Measurements from ENCODE around the gene TBC1D10A.
A peak's percentile ranks its signal among the peaks of the same experiment; 100 is the strongest.

TBC1D10A gene

DNA sequence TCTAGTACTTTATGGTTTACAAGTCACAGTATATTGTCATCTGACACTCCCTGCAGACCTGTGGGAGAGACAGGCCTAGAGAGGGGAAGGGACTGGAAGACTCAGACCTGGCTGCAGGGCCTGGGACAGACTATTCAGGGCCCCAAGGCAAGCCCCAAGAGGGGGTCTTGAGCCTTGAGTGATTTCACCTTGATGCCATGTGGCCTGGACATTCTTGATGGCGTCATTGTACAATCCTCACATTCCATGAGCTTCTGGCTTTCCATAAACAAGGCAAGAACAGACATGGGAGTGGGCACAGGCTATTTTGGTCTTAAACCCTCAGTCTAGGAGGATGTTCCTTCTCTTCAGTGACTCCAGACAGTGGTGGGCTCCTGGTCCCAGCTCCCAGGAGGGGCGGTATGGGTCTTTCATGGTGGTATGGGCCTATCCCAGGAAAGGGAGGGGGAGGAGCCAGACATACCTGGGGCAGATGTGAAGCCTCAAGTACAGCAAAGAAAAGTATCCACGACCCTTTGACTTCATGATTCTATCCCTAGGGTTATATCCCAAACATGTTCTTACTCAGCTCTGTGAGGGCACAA, 1.8 kb upstream of the TBC1D10A start:
- DNase-seq (ENCODE audit: low read depth in 2 of 2): no peak

DNA sequence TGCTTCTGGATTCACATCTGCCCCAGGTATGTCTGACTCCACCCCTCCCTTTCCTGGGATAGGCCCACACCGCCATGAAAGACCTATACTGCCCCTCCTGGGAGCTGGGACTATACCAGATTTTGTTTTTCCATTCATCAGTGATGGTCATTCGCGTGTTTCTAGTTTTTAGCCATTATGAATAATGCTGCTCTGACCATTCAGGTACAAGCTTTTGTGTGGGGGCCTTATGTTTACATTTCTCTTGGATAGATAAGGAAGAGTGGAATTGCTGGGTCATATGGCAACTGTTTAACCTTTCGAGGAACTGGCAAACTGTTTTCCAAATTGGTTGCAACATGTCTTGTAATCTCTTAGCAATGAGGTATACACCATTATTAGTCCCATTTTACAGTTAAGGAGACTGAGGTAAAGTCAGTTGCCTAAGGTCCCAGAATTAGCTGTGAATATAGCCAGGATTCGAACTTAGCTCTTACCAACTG, 1.2 kb upstream of the TBC1D10A start:
- TF ChIP-seq, protein P1, sequence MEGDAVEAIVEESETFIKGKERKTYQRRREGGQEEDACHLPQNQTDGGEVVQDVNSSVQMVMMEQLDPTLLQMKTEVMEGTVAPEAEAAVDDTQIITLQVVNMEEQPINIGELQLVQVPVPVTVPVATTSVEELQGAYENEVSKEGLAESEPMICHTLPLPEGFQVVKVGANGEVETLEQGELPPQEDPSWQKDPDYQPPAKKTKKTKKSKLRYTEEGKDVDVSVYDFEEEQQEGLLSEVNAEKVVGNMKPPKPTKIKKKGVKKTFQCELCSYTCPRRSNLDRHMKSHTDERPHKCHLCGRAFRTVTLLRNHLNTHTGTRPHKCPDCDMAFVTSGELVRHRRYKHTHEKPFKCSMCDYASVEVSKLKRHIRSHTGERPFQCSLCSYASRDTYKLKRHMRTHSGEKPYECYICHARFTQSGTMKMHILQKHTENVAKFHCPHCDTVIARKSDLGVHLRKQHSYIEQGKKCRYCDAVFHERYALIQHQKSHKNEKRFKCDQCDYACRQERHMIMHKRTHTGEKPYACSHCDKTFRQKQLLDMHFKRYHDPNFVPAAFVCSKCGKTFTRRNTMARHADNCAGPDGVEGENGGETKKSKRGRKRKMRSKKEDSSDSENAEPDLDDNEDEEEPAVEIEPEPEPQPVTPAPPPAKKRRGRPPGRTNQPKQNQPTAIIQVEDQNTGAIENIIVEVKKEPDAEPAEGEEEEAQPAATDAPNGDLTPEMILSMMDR (IDR thresholded peaks at IDR 0.05; ENCODE audit: low read depth, low read length): no peak
- DNase-seq (ENCODE audit: low read depth in 2 of 2): no peak
- H3K4me3 ChIP-seq (replicated peaks in 1 of 2; ENCODE audit: low read depth in 2 of 2, low read length in 2 of 2): no peak overlapping the region

More for the DNA sequence above, 1.8 kb upstream of the TBC1D10A start:
- H3K4me3 ChIP-seq (replicated peaks in 1 of 2; ENCODE audit: low read depth in 2 of 2, low read length in 2 of 2): no peak overlapping the region
- TF ChIP-seq, protein P1 (IDR thresholded peaks at IDR 0.05; ENCODE audit: low read depth, low read length): no peak

DNA sequence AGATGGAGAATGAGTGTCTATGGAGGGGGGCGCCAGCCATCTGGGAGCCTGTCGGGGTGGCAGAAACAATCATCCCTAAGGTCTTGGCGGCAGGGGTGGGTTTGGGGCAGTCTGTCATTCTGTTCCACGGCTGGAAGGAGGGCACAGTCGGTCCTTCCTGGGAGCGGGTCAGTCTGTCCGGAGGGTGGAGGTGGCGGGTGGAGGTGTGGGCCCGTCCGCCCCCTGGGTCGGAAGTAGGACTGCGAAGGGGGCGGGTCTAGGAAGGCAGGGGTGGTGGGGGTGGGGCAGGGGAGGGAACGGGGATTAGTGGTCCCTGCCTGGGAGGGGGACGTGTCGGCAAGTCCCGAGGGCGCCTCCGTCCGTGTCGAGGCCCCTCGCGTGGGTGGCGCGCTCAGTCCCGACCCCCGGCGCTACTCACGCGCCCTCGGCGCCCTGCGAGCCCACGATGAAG, 461 bp downstream of the TBC1D10A start:
- TF ChIP-seq, protein P1 (IDR thresholded peaks at IDR 0.05; ENCODE audit: low read depth, low read length): no peak
- H3K4me3 ChIP-seq (replicated peaks in 1 of 2; ENCODE audit: low read depth in 2 of 2, low read length in 2 of 2): peak overlapping the region; percentile 75 to 95
- DNase-seq (ENCODE audit: low read depth in 2 of 2): peak in 1 of 2 donors; percentile 21

DNA sequence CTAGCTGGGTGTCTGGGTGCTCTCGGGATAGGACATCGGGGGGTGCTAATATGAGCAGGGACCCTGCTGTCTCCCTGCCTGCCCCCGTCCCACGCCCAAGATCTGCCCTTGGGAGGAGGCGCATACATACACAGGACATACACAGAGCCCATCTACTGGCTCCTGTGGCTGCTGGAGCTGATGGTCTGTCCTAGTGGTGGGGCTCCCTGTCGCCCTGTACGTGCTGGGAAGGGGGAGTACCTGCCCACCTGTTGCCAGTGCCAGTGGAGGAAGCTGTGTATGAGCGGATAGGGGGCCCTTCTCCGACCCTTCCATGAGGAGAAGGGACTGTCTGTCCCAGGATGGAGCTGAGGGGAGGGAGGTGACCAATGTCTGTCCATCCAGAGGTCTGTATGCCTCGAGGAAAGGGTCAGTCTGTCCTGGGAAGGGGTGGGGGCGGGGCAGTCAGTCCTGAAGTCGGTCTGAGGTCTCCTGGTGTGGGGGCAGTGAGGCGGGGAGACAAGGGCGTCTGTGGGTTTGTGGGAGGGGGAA, 952 bp downstream of the TBC1D10A start:
- peak overlapping the region; percentile 75 to 95 for H3K4me3 ChIP-seq (replicated peaks in 1 of 2; ENCODE audit: low read depth in 2 of 2, low read length in 2 of 2)
- no peak for DNase-seq (ENCODE audit: low read depth in 2 of 2)
- TF ChIP-seq, protein P1 (IDR thresholded peaks at IDR 0.05; ENCODE audit: low read depth, low read length): no peak

DNA sequence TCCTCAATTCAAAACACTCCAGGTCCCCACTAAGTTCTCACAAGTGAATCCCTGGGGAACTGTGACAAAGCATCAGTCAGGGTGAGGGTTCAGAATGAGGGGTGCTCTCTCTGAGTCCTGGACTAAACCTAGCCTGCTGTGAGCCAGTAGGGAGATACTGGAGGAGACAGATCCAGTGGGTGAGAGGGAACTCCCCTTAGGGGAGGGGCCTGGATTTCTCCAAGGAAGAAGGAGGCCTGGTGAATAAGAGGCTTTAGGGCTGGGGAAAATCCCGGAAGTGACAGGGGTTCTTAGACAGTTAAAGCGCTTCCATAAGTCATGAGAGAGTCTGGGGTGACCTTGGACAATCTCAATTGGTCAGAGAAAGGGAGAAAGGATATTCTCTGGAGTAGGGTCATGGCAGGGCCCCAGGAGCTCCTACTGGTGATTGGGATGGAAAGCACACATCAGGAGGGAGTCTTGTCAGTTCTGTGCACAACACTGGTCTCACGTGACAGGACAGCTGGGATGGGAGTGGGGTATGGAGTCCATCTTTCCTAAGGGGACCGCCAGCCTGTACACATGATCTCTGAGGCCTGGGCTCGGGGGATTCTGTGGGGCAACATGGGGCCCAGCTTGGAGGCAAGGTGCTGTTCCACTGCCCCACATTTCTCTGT, 1.5 kb downstream of the TBC1D10A start:
- peak overlapping the region; percentile 75 to 95 for H3K4me3 ChIP-seq (replicated peaks in 1 of 2; ENCODE audit: low read depth in 2 of 2, low read length in 2 of 2)
- TF ChIP-seq, protein P1 (IDR thresholded peaks at IDR 0.05; ENCODE audit: low read depth, low read length): no peak
- peak; percentile 84 to 91 for DNase-seq (ENCODE audit: low read depth in 2 of 2)

DNA sequence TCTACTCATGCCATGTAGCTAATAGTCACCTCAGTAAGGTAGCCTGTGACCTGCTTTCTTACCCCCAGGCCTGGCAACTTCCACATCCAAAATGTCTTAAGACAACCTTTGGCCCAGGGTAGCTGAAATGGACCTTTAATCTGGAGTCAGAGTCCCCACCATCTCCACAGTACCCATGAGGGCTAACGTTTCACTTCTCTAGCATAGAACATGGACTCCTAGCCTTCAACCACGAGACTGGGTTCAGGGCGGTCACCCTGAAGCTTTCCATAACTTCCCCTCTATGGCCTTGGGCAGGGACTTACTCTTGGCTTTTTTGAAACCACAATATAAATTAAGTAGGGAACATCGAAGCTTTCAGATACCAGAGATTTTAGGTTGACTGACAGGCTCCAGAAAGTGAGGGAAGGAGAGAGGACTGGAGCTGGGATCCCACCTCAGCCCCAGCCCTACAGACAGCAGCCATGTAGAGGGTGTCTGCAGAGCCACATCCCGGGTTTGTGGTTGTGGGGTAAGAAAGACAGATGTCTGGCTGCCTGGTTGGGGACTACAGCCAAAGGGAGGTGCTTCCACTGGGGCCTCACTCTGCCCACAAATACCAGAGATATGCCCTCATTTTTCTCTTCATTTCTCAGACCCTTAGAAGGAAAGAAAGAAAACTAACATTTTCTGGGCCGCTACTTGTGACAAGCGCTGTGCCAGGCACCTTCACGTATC, 2.6 kb downstream of the TBC1D10A start:
- H3K4me3 ChIP-seq (replicated peaks in 1 of 2; ENCODE audit: low read depth in 2 of 2, low read length in 2 of 2): no peak overlapping the region
- TF ChIP-seq, protein P1 (IDR thresholded peaks at IDR 0.05; ENCODE audit: low read depth, low read length): no peak
- peak in 1 of 2 donors; percentile 48 for DNase-seq (ENCODE audit: low read depth in 2 of 2)

All from cardiac fibroblast (primary cell).